ENCODE results near the gene TMC1. TPM values are rescaled to one million over a fixed set of nuclear protein-coding genes. Genes with fewer than 3 reads are reported as not detected.
A peak's percentile ranks its signal among the peaks of the same experiment; 100 is the strongest.

The TMC1 gene
- total RNA-seq, 1 donor: 1.3 TPM

- no peak overlapping the region for H3K4me3 ChIP-seq (ENCODE audit: low read depth, low read length)
- no peak for DNase-seq (ENCODE audit: low read depth)
- TF ChIP-seq CTCF (IDR thresholded peaks at IDR 0.05; ENCODE audit: insufficient read depth, low read depth, low read length): no peak
Observed at GRCh38 chr9:72775570-72775969, 254.2 kb downstream of the TMC1 start.

GRCh38 chr9:72779614-72780013 lies 258.2 kb downstream of the TMC1 start:
- no peak for TF ChIP-seq CTCF (IDR thresholded peaks at IDR 0.05; ENCODE audit: insufficient read depth, low read depth, low read length)

GRCh38 chr9:72786948-72787347 lies 265.5 kb downstream of the TMC1 start:
- DNase-seq (ENCODE audit: low read depth): no peak
- no peak for TF ChIP-seq CTCF (IDR thresholded peaks at IDR 0.05; ENCODE audit: insufficient read depth, low read depth, low read length)
- no peak overlapping the region for H3K4me3 ChIP-seq (ENCODE audit: low read depth, low read length)

More at GRCh38 chr9:72779614-72780013, 258.2 kb downstream of the TMC1 start:
- DNase-seq (ENCODE audit: low read depth): no peak
- H3K4me3 ChIP-seq (ENCODE audit: low read depth, low read length): no peak overlapping the region

- no peak for TF ChIP-seq CTCF (IDR thresholded peaks at IDR 0.05; ENCODE audit: insufficient read depth, low read depth, low read length)
- no peak overlapping the region for H3K4me3 ChIP-seq (ENCODE audit: low read depth, low read length)
- peak; percentile 11 for DNase-seq (ENCODE audit: low read depth)
Observed at GRCh38 chr9:72788966-72789735, 267.7 kb downstream of the TMC1 start.

GRCh38 chr9:72789885-72790284 lies 268.5 kb downstream of the TMC1 start:
- no peak overlapping the region for H3K4me3 ChIP-seq (ENCODE audit: low read depth, low read length)
- no peak for TF ChIP-seq CTCF (IDR thresholded peaks at IDR 0.05; ENCODE audit: insufficient read depth, low read depth, low read length)
- DNase-seq (ENCODE audit: low read depth): no peak

GRCh38 chr9:72790989-72791388 lies 269.6 kb downstream of the TMC1 start:
- no peak for TF ChIP-seq CTCF (IDR thresholded peaks at IDR 0.05; ENCODE audit: insufficient read depth, low read depth, low read length)
- DNase-seq (ENCODE audit: low read depth): no peak
- no peak overlapping the region for H3K4me3 ChIP-seq (ENCODE audit: low read depth, low read length)

- H3K4me3 ChIP-seq (ENCODE audit: low read depth, low read length): no peak overlapping the region
- no peak for DNase-seq (ENCODE audit: low read depth)
- TF ChIP-seq CTCF (IDR thresholded peaks at IDR 0.05; ENCODE audit: insufficient read depth, low read depth, low read length): no peak
Observed at GRCh38 chr9:72791436-72791835, 270.0 kb downstream of the TMC1 start.

Measured in fibroblast of villous mesenchyme (primary cell).